ENCODE measurements around the gene BLOC1S1.

BLOC1S1 gene

DNA sequence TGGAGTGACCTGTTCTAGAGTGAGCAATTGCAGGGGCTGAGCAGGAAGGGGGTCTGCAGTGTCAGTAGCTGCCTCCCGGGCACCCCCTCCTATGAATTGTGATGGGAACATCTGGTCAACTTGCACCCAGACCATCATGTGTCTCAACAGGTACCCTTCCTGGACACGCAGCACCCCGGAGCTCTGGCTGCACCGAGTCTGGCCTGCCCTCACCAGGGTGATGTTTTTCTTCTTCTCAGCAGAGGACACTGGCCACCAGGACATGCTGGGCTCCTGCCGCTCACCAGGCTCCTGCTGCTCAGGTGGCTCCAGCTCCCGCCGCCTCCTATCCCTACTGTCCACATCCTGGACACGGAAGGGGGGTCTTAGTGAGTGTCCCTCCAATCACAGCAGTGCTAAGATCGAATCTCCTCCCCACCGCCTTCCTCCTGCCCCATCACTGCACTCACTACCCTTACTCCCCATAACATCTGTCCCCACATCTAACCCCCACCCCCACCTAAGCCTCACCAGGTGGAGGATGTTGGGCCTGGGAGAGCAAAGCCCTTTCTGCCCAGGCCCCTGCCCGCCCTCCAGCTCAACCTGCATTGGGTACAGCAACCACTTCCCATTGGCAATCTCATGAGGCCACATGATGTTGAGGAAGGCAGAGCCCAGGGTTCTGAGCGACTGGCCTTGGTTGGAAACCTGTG lies 23.1 kb upstream of the BLOC1S1 start:
- H3K36me3 Mint-ChIP-seq (ENCODE audit: low read depth): no peaks in the 10 kb centered on the region
- no peaks in the 10 kb centered on the region for H3K4me1 Mint-ChIP-seq
- no peaks in the 10 kb centered on the region for H3K27me3 Mint-ChIP-seq (ENCODE audit: low read depth)
- H3K4me3 Mint-ChIP-seq: no peak overlapping the region
- no peak for TF ChIP-seq CTCF (IDR thresholded peaks at IDR 0.05; ENCODE audit: unreplicated experiment in 3 of 3)
- no peaks in the 10 kb centered on the region for H3K9me3 Mint-ChIP-seq
- H3K27ac Mint-ChIP-seq: no peak overlapping the region

DNA sequence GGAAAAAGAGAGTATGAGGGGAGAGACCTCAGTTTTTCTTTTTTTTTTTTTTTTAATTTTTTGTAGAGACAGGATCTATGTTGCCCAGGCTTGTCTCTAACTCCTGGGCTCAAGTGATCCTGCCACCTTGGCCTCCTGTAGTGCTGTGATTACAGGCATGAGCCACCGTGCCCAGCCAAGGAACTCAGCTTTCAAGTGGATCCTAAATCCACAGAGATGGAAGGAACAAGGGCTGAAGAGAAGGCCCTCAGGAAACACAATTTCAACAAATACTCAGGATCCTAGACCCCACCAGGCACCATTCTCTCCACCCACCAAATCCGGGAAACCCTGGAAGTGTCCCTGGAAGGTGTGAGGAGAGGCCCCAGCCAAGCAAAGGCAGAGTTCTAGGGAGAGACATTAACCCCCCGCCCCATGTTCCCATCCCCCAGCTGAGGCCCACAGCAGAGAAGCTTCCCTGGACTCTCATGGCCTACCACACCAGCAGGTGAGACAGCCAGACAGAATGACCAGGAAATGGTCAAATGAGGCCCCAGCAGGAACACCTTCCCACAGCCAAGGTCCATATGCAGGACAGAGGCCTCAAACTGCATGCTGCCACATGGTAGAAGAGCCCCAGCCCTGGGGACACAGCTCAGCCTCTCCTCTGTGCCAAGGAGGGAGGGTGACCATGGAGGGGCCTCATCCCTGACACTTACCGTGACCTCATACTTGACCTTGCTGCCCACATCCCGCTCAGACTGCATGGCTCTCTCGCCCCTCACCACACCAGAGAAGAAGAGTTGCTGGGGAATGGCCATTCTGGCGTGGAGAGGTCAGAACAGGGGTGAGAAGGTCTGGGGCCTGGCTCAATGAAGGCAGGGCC lies 22.3 kb upstream of the BLOC1S1 start:
- Mint-ChIP-seq H3K9me3 (no peaks in the 10 kb centered on the region), H3K4me1 (no peaks in the 10 kb centered on the region), H3K27ac (no peak overlapping the region), H3K4me3 (no peak overlapping the region), H3K27me3 (ENCODE audit: low read depth) (no peaks in the 10 kb centered on the region), H3K36me3 (ENCODE audit: low read depth) (no peaks in the 10 kb centered on the region)
- no peak for TF ChIP-seq CTCF (IDR thresholded peaks at IDR 0.05; ENCODE audit: unreplicated experiment in 3 of 3)

GRCh38 chr12:55694188-55694515 lies 21.7 kb upstream of the BLOC1S1 start:
- no peak for TF ChIP-seq CTCF (IDR thresholded peaks at IDR 0.05; ENCODE audit: unreplicated experiment in 3 of 3)
- no peaks in the 10 kb centered on the region for H3K4me1 Mint-ChIP-seq
- no peak overlapping the region for H3K27ac Mint-ChIP-seq
- no peak overlapping the region for H3K4me3 Mint-ChIP-seq
- no peaks in the 10 kb centered on the region for H3K27me3 Mint-ChIP-seq (ENCODE audit: low read depth)
- no peaks in the 10 kb centered on the region for H3K9me3 Mint-ChIP-seq
- H3K36me3 Mint-ChIP-seq (ENCODE audit: low read depth): no peaks in the 10 kb centered on the region

DNA sequence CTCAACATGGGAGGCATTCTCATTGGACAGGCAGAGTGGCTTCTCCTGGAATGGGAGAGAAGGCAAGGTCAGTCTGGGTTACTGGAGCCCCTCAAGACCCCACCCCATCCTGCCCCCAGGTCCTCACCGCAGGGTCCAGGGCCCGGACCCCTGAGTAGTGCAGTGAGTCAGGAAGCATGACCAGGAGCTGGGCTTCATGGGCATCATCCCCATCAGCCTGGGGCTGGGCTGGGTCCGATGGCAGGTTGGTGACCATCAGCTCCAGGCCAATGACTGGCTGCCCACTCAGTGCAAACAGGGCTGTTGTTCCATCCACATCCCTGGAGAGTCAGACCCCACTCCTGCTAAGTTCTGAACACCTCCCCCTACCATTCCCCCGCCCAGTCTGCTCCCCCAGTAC lies 21.2 kb upstream of the BLOC1S1 start:
- TF ChIP-seq CTCF (IDR thresholded peaks at IDR 0.05; ENCODE audit: unreplicated experiment in 3 of 3): no peak
- Mint-ChIP-seq H3K27me3 (ENCODE audit: low read depth) (no peaks in the 10 kb centered on the region), H3K4me1 (no peaks in the 10 kb centered on the region), H3K9me3 (no peaks in the 10 kb centered on the region), H3K36me3 (ENCODE audit: low read depth) (no peaks in the 10 kb centered on the region), H3K27ac (no peak overlapping the region), H3K4me3 (no peak overlapping the region)

DNA sequence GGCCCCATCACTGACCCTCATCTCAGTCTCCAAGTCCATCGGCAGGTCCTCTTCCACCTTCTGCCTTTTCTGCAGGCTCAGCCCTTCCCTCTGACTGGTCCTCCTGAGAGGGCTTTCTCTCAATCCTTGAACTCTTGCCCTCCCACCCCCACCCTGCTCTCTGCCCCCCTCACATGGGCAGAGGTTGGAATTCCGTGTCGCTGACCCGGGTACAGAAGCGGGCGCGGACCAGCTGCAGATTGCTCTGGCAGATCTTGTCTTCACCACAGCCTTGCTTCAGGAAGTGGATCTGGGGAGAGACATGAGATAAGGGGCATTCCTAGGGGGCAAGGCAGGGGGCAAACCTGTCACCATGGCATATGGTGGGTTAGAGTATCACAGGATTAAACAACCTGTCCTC lies 20.5 kb upstream of the BLOC1S1 start:
- Mint-ChIP-seq H3K27ac (no peak overlapping the region), H3K27me3 (ENCODE audit: low read depth) (peaks cover 3% of the 10 kb centered on the region), H3K9me3 (no peaks in the 10 kb centered on the region), H3K36me3 (ENCODE audit: low read depth) (no peaks in the 10 kb centered on the region), H3K4me3 (no peak overlapping the region), H3K4me1 (no peaks in the 10 kb centered on the region)
- TF ChIP-seq CTCF (IDR thresholded peaks at IDR 0.05; ENCODE audit: unreplicated experiment in 3 of 3): no peak

- Mint-ChIP-seq H3K27me3 (ENCODE audit: low read depth) (peaks cover 3% of the 10 kb centered on the region), H3K4me3 (no peak overlapping the region), H3K36me3 (ENCODE audit: low read depth) (no peaks in the 10 kb centered on the region), H3K4me1 (peaks cover 1% of the 10 kb centered on the region), H3K27ac (no peak overlapping the region), H3K9me3 (no peaks in the 10 kb centered on the region)
- TF ChIP-seq CTCF (IDR thresholded peaks at IDR 0.05; ENCODE audit: unreplicated experiment in 3 of 3): no peak
These were observed 19.7 kb upstream of the BLOC1S1 start for GRCh38 chr12:55696141-55696540.
